H1 (cell line): Measurements from ENCODE around the gene RBFOX1. TPM values are rescaled to one million over a fixed set of nuclear protein-coding genes. Genes with fewer than 3 reads are reported as not detected.

Experiments used
- CTCF ChIA-PET: fragments of 300-600 bp; sonication (Branson Sonifier 250); formaldehyde crosslinking; loops from one replicate; lab custom pipeline; 2021; ENCODE audit not compliant: partially characterized antibody; lab: Charles Lee
- POLR2A ChIA-PET: fragments of 300-600 bp; sonication (Branson Sonifier 250); formaldehyde crosslinking; loops from one replicate; lab custom pipeline; 2021; ENCODE audit warnings: inconsistent platforms; ENCODE audit not compliant: partially characterized antibody; lab: Charles Lee
- DNase-seq, 2 experiments: peaks; one replicate each; pipeline versions ENCODE4 v3.0.0 to v3.0.0-alpha.2; 2010 to 2022; ENCODE audit warnings: low spot score in 2 of 2, low read depth in 1 of 2, mixed read lengths in 1 of 2
- FAIRE-seq: peaks from 2 replicates; lab custom pipeline; 2011; peaks lifted over from hg19 to GRCh38; lab: Jason Lieb, UNC
- H2AFZ ChIP-seq: 2 replicates; pipeline ENCODE4 v1.8.1; 2012; ENCODE audit warnings: low read length, inconsistent platforms
- H2AK5ac ChIP-seq: 2 replicates; pipeline ENCODE4 v1.6.1; 2013; ENCODE audit warnings: low read depth, low read length
- H2BK120ac ChIP-seq: replicated peaks from 2 replicates; pipeline ENCODE3; 2013; ENCODE audit warnings: low read depth, low read length, inconsistent platforms
- H2BK12ac ChIP-seq: 2 replicates; pipeline ENCODE4 v1.6.1; 2013; ENCODE audit warnings: low read depth, low read length
- H2BK15ac ChIP-seq: 2 replicates; pipeline ENCODE4 v1.6.1; 2013; ENCODE audit warnings: low read length
- H2BK20ac ChIP-seq: 2 replicates; pipeline ENCODE4 v1.6.1; 2013; ENCODE audit warnings: low read length
- H2BK5ac ChIP-seq: 2 replicates; pipeline ENCODE4 v1.6.1; 2013; ENCODE audit warnings: low read depth, low read length
- H3K14ac ChIP-seq: 2 replicates; pipeline ENCODE4 v1.6.1; 2013; ENCODE audit warnings: inconsistent platforms; ENCODE audit not compliant: insufficient read length
- H3K18ac ChIP-seq: 2 replicates; pipeline ENCODE4 v1.6.1; 2013; ENCODE audit warnings: low read length; ENCODE audit errors: extremely low read depth
- H3K23ac ChIP-seq: 2 replicates; pipeline ENCODE4 v1.6.1; 2013; ENCODE audit warnings: inconsistent platforms; ENCODE audit not compliant: insufficient read length
- H3K23me2 ChIP-seq: 2 replicates; pipeline ENCODE4 v1.6.1; 2013; ENCODE audit warnings: low read depth, low read length
- H3K27ac ChIP-seq: 2 replicates; pipeline ENCODE4 v1.6.1; 2011; ENCODE audit warnings: low read depth, low read length, inconsistent platforms
- H3K27me3 ChIP-seq, 4 experiments: replicated peaks in 1 of 4; 1 replicate in 1 of 4; 2 replicates in 3 of 4; pipeline versions ENCODE4 v1.6.1 to v1.8.1; 2011 to 2013; ENCODE audit warnings: low read length in 3 of 4, mild to moderate bottlenecking in 3 of 4, inconsistent platforms in 2 of 4, mixed read lengths in 2 of 4, moderate library complexity in 1 of 4; ENCODE audit not compliant: control insufficient read depth in 3 of 4, insufficient read depth in 3 of 4; ENCODE audit errors: extremely low read depth in 1 of 4
- H3K36me3 ChIP-seq, 4 experiments: 2 replicates each; pipeline versions ENCODE4 v1.6.1 to v1.8.1; 2011 to 2013; ENCODE audit warnings: mild to moderate bottlenecking in 4 of 4, low read length in 3 of 4, moderate library complexity in 2 of 4, control low read depth in 1 of 4, inconsistent platforms in 1 of 4; ENCODE audit not compliant: insufficient read depth in 4 of 4, control insufficient read depth in 2 of 4
- H3K4ac ChIP-seq: replicated peaks from 2 replicates; pipeline ENCODE3; 2013; ENCODE audit warnings: low read length, low read depth, mixed read lengths, inconsistent platforms; ENCODE audit not compliant: insufficient read length
- H3K4me1 ChIP-seq, 4 experiments: replicated peaks in 1 of 4; 1 replicate in 1 of 4; 2 replicates in 3 of 4; pipeline versions ENCODE4 v1.6.1 to v1.8.1; 2011 to 2013; ENCODE audit warnings: low read length in 3 of 4, inconsistent platforms in 2 of 4, mixed read lengths in 1 of 4; ENCODE audit not compliant: insufficient read depth in 4 of 4, control insufficient read depth in 3 of 4
- H3K4me2 ChIP-seq, 2 experiments: 2 replicates each; pipeline versions ENCODE4 v1.6.1 to v1.8.1; 2011 to 2013; ENCODE audit warnings: low read depth in 2 of 2, low read length in 2 of 2, control low read depth in 1 of 2, inconsistent platforms in 1 of 2, mild to moderate bottlenecking in 1 of 2; ENCODE audit not compliant: insufficient read depth in 1 of 2
- H3K4me3 ChIP-seq, 4 experiments: fragments of 200-600, 300-600 bp in 1 of 4; sonication (generic), shearing (Covaris generic), sonication (Bioruptor Twin) in 1 of 4; 2 replicates each; pipeline versions ENCODE4 v1.5.1 to v1.8.1; 2011 to 2016; ENCODE audit warnings: low read length in 4 of 4, low read depth in 3 of 4, control low read depth in 2 of 4, inconsistent platforms in 2 of 4, mild to moderate bottlenecking in 2 of 4, mixed read lengths in 1 of 4, moderate library complexity in 1 of 4; ENCODE audit not compliant: insufficient read depth in 2 of 4; ENCODE audit errors: extremely low read depth in 1 of 4
- H3K56ac ChIP-seq: replicated peaks from 2 replicates; pipeline ENCODE3; 2013; ENCODE audit warnings: low read depth, mild to moderate bottlenecking, mixed read lengths, low read length, inconsistent platforms; ENCODE audit not compliant: insufficient read length
- H3K79me1 ChIP-seq: 2 replicates; pipeline ENCODE4 v1.6.1; 2013; ENCODE audit warnings: low read depth, low read length, control low read depth
- H3K79me2 ChIP-seq, 2 experiments: 2 replicates each; pipeline versions ENCODE4 v1.6.1 to v1.8.1; 2012 to 2013; ENCODE audit warnings: low read length in 2 of 2, mild to moderate bottlenecking in 2 of 2, inconsistent platforms in 1 of 2; ENCODE audit not compliant: insufficient read depth in 2 of 2, control insufficient read depth in 1 of 2
- H3K9ac ChIP-seq, 4 experiments: replicated peaks in 1 of 4; 1 replicate in 1 of 4; 2 replicates in 3 of 4; pipeline versions ENCODE4 v1.6.1 to v1.8.1; 2011 to 2013; ENCODE audit warnings: low read depth in 3 of 4, low read length in 3 of 4, control low read depth in 2 of 4, mild to moderate bottlenecking in 2 of 4, moderate library complexity in 2 of 4, inconsistent platforms in 1 of 4; ENCODE audit errors: extremely low read depth in 1 of 4
- H3K9me3 ChIP-seq, 2 experiments: 2 replicates each; pipeline versions ENCODE4 v1.6.1 to v1.8.1; 2012 to 2013; ENCODE audit warnings: mild to moderate bottlenecking in 2 of 2, moderate library complexity in 2 of 2, control low read depth in 1 of 2, inconsistent platforms in 1 of 2, low read depth in 1 of 2, low read length in 1 of 2, mixed read lengths in 1 of 2; ENCODE audit not compliant: insufficient read depth in 2 of 2
- H4K20me1 ChIP-seq, 2 experiments: replicated peaks in 1 of 2; 2 replicates each; pipeline versions ENCODE3 to v1.8.1; 2011 to 2013; ENCODE audit warnings: inconsistent platforms in 2 of 2, low read length in 2 of 2, mild to moderate bottlenecking in 1 of 2; ENCODE audit not compliant: insufficient read depth in 2 of 2, control insufficient read depth in 1 of 2
- H4K5ac ChIP-seq: 2 replicates; pipeline ENCODE4 v1.6.1; 2013; ENCODE audit warnings: low read length, low read depth, mixed read lengths, inconsistent platforms; ENCODE audit not compliant: insufficient read length
- H4K8ac ChIP-seq: 2 replicates; pipeline ENCODE4 v1.8.0; 2013; ENCODE audit warnings: mild to moderate bottlenecking, moderate library complexity, low read length, inconsistent platforms; ENCODE audit not compliant: insufficient read depth; ENCODE audit errors: extremely low read depth
- H4K91ac ChIP-seq: replicated peaks from 2 replicates; pipeline ENCODE3; 2013; ENCODE audit warnings: low read length, mixed read lengths, inconsistent platforms; ENCODE audit not compliant: insufficient read length
- BCL11A ChIP-seq, 2 experiments: IDR thresholded peaks; one replicate each; pipeline ENCODE4 v1.6.1; 2011; ENCODE audit warnings: low read depth in 2 of 2, low read length in 2 of 2, mild to moderate bottlenecking in 2 of 2
- CEBPB ChIP-seq: IDR thresholded peaks from 2 replicates; pipeline ENCODE4 v1.6.1; 2012; ENCODE audit warnings: low read depth, low read length
- CREB1 ChIP-seq: IDR thresholded peaks from 2 replicates; pipeline ENCODE4 v1.6.1; 2012; ENCODE audit warnings: inconsistent platforms
- CTBP2 ChIP-seq: IDR thresholded peaks from 2 replicates; pipeline ENCODE4 v1.7.0; 2011; ENCODE audit warnings: borderline replicate concordance, mild to moderate bottlenecking, moderate library complexity, mixed read lengths, low read length; ENCODE audit not compliant: insufficient read depth, insufficient read length
- GABPA ChIP-seq: IDR thresholded peaks from 2 replicates; pipeline ENCODE4 v1.6.1; 2011; ENCODE audit warnings: mild to moderate bottlenecking, low read length, moderate library complexity, borderline replicate concordance; ENCODE audit not compliant: insufficient read depth
- KDM1A ChIP-seq: fragments of 200-600, 300-600 bp; sonication (generic); IDR thresholded peaks from 2 replicates; pipeline ENCODE4 v1.7.1; 2016; ENCODE audit warnings: mild to moderate bottlenecking, low read length, borderline replicate concordance
- MAX ChIP-seq: IDR thresholded peaks from 2 replicates; pipeline ENCODE4 v1.6.1; 2012; ENCODE audit warnings: inconsistent platforms
- RBBP5 ChIP-seq: IDR thresholded peaks from 2 replicates; pipeline ENCODE4 v1.7.1; 2012; ENCODE audit warnings: low read depth, mild to moderate bottlenecking, inconsistent platforms, low read length, moderate library complexity, borderline replicate concordance
- RNF2 ChIP-seq: fragments of 200-900, 300-1000 bp; sonication (generic); IDR thresholded peaks from 2 replicates; pipeline ENCODE4 v1.7.1; 2016; ENCODE audit warnings: borderline replicate concordance, low read depth, mild to moderate bottlenecking, antibody characterized with exemption, low read length; ENCODE audit not compliant: poor library complexity, severe bottlenecking; ENCODE audit errors: missing control alignments
- RXRA ChIP-seq: IDR thresholded peaks from 2 replicates; pipeline ENCODE4 v1.6.1; 2011; ENCODE audit warnings: low read depth, mild to moderate bottlenecking, low read length, moderate library complexity; ENCODE audit not compliant: insufficient read depth
- TAF1 ChIP-seq: IDR thresholded peaks from 2 replicates; pipeline ENCODE4 v1.6.1; 2011; ENCODE audit warnings: mild to moderate bottlenecking, low read depth, low read length
- TBP ChIP-seq: IDR thresholded peaks from 2 replicates; pipeline ENCODE4 v1.6.1; 2011; ENCODE audit warnings: low read depth, low read length, improper control_type of control experiment
- TEAD4 ChIP-seq: IDR thresholded peaks from 2 replicates; pipeline ENCODE4 v1.6.1; 2012; ENCODE audit warnings: low read depth, low read length, inconsistent platforms, mixed read lengths
- YY1 ChIP-seq: IDR thresholded peaks from 2 replicates; pipeline ENCODE4 v1.6.1; 2011; ENCODE audit warnings: low read depth, mild to moderate bottlenecking, low read length
- WGBS, 2 experiments: shearing (Covaris generic) in 1 of 2; methylation state at CpG; one replicate each; pipeline versions ENCODE4 v1.1.6 to v1.1.7; 2013 to 2015; ENCODE audit warnings: low lambda C conversion rate in 2 of 2, mixed read lengths in 2 of 2, inconsistent platforms in 1 of 2, low coverage in 1 of 2, missing lambda C conversion rate in 1 of 2; ENCODE audit not compliant: insufficient replicate concordance in 2 of 2, insufficient coverage in 1 of 2, insufficient read length in 1 of 2; ENCODE audit errors: extremely low coverage in 1 of 2, missing lambda C conversion rate in 1 of 2; 5-methylcytosine and 5-hydroxymethylcytosine counted together
- polyA plus RNA-seq, 7 experiments: library from polyadenylated mRNA; depleted of rRNA in 3 of 7; stranded (reverse) in 5 of 7; unstranded in 2 of 7; fragments of >200 nt in 5 of 7; fragments of 200-250 nt in 2 of 7; gene quantifications; 1 replicate in 5 of 7; 2 replicates in 1 of 7; 4 replicates in 1 of 7; pipeline versions ENCODE4 v1.2.1 to v1.2.3, GENCODE V29; 2011 to 2013; ENCODE audit warnings: missing spikeins in 2 of 7, mixed read lengths in 2 of 7
- total RNA-seq: library from RNA; stranded (reverse); fragmentation: NEBNext Ultra II Directional; extraction: Animal tissue kit (Norgen Biotek cat#: 25700); gene quantifications from 2 replicates; pipeline ENCODE4 v1.2.1, GENCODE V29; 2021

The RBFOX1 gene
- total and polyA plus RNA-seq, 2 of the 8 experiments (the other 6 are each of a cell fraction or from before 2014, with no cell fraction given): 1.7 to 2.8 TPM

DNA sequence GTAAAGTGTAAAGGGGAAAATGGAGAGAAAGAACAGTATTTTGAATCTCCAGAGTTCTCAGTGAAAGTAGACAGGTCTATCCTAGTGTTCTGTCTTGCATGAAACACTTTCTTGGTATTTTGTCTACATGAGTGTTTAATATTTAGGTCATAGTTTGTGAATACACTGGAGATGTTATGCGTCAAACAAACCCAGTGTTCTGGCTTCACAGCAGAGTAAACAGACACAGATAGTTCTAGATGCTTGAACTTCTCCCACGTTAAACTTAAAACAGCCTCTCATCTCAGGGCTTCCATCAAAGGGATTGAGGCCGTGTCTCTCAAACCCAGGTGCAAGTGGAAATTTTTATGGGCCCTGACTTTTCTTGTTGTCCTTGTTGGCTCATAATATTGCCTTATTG, 48.3 kb downstream of the RBFOX1 start:
- no peaks in the 10 kb centered on the region for H3K4me1 ChIP-seq
- H3K79me2 ChIP-seq: no peaks in the 10 kb centered on the region
- no peak overlapping the region for H2AFZ ChIP-seq
- no peak overlapping the region for H2BK5ac ChIP-seq
- WGBS, 2 experiments: 81% methylated on average over 3 of the region's 3 CpGs; no CpG with 5 or more reads in 1 of the 2 experiments
- H2BK12ac ChIP-seq: no peak overlapping the region
- no peaks in the 10 kb centered on the region for H4K20me1 ChIP-seq
- no peak overlapping the region for H2AK5ac ChIP-seq
- no peak overlapping the region for H4K5ac ChIP-seq
- no peak overlapping the region for H4K91ac ChIP-seq
- H4K8ac ChIP-seq: no peak overlapping the region
- no peak overlapping the region for H3K9ac ChIP-seq
- no peak overlapping the region for H3K23ac ChIP-seq
- ChIA-PET POLR2A (no interaction called here), CTCF (no interaction called here)
- no peaks in the 10 kb centered on the region for H3K9me3 ChIP-seq
- H3K27ac ChIP-seq: no peak overlapping the region
- H3K4ac ChIP-seq: no peak overlapping the region
- no peaks in the 10 kb centered on the region for H3K23me2 ChIP-seq
- DNase-seq (no peak), FAIRE-seq (no peak)
- no peak overlapping the region for H2BK120ac ChIP-seq
- no peaks in the 10 kb centered on the region for H3K36me3 ChIP-seq
- H2BK20ac ChIP-seq: no peak overlapping the region
- no peaks in the 10 kb centered on the region for H3K27me3 ChIP-seq
- no peak overlapping the region for H3K18ac ChIP-seq
- no peak overlapping the region for H3K4me2 ChIP-seq
- H3K56ac ChIP-seq: no peak overlapping the region
- H2BK15ac ChIP-seq: no peak overlapping the region
- H3K14ac ChIP-seq: no peak overlapping the region
- H3K4me3 ChIP-seq: no peak overlapping the region
- no peaks in the 10 kb centered on the region for H3K79me1 ChIP-seq
- no peak for TF ChIP-seq YY1
- TF ChIP-seq MAX: no peak
- TF ChIP-seq CEBPB: no peak
- no peak for TF ChIP-seq BCL11A (IDR thresholded peaks at IDR 0.05; ENCODE audit: low read depth in 2 of 2, low read length in 2 of 2)
- no peak for TF ChIP-seq KDM1A
- no peak for TF ChIP-seq TBP
- no peak for TF ChIP-seq RNF2
- no peak for TF ChIP-seq RBBP5
- no peak for TF ChIP-seq RXRA
- TF ChIP-seq GABPA: no peak
- no peak for TF ChIP-seq TAF1
- no peak for TF ChIP-seq TEAD4
- TF ChIP-seq CTBP2: no peak
- TF ChIP-seq CREB1: no peak
